HG03354 (cell line): ENCODE results near the gene PIK3R2.
"Not testable (repeated sequence)": the region's sequence is repeated elsewhere in the genome, so short reads cannot be mapped to it uniquely, and the experiment has no call there.

Experiments used
- ATAC-seq: cut with Tn5 transposase; IDR thresholded peaks from one replicate; pipeline ENCODE4 v1.9.1; 2021; ENCODE audit warnings: mild to moderate bottlenecking; ENCODE audit not compliant: unreplicated experiment, poor library complexity, severe bottlenecking

Gene PIK3R2

GRCh38 chr19:18152817-18153555 is at the start of gene PIK3R2:
PIK3R2 (plus strand) TSS chr19:18153163; CDS start chr19:18155880, 2,717 bp downstream.
- ATAC-seq: peak; percentile 78

- ATAC-seq: no peak
Observed at GRCh38 chr19:18104793-18105131, 48.2 kb upstream of the PIK3R2 start.

- not testable (repeated sequence) for ATAC-seq
Observed at GRCh38 chr19:18105259-18105658, 47.7 kb upstream of the PIK3R2 start.

DNA sequence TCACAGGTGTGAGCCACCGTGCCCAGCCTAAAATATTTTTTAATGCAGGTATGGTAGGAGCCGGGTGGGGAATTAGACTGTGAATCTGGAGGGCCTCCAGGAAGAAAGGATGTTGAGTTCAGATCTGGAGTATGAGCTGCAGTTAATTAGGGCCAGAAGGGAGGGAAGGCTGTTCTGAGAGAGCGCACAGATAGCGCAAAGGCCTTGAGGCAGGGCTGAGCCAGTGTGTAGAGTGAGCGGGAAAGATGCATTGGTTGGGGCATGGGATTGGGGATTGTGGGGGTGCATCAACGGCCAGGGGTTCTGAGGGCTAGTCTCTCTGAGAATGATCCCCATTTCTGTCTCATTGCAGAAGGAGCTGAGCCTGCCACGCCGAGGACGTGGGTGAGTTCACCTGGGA is 45.7 kb upstream of the PIK3R2 start:
- no peak for ATAC-seq

DNA sequence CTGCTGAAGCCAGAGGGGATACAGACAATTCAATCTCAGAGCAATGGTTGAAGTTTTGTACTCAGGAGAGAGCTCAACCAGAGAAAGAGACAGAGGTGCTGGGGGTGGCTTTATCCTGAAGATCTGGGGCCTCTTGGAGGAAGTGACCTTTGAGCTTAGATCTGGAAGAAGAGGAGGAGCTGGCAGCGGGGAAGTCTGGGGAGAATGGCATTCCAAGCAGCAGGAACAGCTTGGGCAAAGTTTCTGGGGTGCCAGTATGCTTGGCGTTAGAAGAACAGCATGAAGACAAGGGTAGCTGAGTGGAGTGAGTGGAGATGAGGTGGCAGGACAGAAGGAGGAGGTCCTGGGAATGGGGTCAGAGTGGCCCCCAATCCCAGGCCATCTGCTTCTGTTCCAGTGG is 44.1 kb upstream of the PIK3R2 start:
- no peak for ATAC-seq

DNA sequence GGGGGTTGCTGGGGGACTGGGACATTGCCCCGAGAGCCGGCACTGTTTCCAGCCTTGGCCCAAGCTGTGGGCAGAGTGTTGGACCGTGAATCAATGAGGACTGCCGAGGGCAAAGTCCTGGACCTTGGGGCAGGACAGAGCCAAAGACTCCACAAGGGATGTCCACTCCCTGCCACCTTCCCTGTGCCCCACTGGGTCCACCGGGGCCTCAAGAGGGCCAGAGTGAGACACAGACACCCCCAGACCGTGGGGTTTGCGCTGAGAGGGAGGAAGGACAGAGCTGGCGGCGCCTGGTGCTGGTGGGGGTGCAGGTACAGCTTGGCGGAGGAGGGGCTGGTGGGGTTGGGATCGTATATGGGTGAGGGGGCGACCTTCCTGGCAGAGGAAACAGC is 43.6 kb upstream of the PIK3R2 start:
- no peak for ATAC-seq

DNA sequence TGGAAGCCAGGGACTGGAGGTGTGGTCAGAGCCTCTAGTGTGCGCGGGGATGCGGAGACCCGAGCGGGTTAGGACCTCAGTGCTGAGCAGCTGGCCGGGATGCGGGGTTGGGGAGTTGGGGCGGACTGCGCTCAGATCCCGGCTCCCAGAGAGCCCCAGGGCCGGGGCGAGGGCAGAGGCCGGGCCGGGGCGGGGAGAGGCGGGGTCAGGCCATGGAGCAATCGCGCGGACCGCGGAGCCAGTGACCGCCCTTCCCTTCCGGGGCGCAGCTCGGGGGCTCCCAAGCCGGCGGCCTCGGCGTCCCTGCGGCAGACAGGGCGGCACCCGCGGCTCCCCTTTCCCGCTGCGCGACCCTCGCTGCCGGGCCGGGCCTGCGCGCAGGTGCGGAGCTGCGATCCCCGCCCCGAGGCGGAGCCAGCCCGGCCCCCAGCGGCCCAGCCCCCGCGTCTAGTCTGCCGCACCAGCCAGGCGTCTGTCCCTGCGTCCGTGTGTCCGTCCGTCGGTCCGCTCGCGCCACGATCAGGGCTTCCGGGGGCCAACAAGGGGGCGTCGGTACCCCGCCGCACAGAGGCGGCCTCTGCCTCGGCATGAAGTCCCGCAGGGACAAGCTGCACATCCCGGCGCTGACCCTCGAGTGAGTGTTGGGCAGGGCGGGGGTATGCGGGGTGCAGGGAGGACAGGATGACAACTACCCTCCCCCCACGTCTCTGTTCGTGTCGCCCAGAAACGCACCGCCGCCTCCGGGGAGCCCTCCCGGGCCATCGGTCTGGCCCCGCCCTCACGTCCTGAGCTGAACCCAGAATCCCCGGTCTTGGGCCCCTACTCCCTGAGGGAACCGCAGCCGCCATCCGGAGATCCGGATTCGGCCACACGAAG is 43.0 kb upstream of the PIK3R2 start:
- ATAC-seq: no peak

GRCh38 chr19:18110609-18111232 is 42.2 kb upstream of the PIK3R2 start:
- no peak for ATAC-seq

DNA sequence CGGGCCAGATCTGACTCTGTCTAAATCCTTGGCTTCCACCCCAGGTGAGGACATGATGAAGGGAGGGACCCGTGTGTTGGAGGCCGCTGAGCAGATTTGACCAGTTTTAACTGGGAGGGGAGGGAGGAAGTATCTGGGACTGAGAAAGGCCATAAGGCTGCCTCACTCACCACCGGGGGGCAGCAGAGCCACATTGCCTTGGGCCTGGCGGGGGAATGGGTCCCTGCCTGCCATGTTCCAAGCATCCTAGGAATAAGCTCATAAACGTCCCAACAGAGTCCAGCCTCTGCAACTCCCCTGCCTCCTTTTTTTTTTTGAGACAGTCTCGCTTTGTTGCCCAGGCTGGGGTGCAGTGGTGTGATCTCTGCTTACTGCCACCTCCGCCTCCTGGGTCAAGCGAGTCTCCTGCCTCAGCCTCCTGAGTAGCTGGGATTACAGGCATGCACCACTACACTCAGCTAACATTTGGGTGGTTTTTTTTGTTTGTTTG is 39.9 kb upstream of the PIK3R2 start:
- ATAC-seq: no peak

- ATAC-seq: no peak
Observed at GRCh38 chr19:18113827-18114226, 39.1 kb upstream of the PIK3R2 start.

DNA sequence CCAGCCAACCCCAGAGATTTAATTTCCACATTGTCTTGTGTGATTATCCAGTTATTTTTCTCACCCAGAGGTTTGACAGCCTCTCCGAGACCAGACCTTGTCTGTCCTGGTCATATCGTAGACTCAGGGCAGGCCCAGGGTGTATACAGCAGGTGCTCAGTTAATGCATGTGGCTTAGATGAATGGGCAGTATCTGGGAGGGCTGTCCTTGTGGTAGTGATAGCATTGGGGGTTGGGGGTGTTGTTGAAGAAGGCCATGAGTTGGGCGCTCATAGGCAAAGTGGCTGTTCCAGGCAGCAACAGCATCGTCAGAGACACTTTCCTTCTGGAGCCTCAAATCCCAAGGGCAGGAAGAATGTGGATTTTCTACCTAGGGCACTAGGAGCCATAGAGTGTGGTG is 38.5 kb upstream of the PIK3R2 start:
- no peak for ATAC-seq

GRCh38 chr19:18117364-18117691 is 35.6 kb upstream of the PIK3R2 start:
- ATAC-seq: no peak

DNA sequence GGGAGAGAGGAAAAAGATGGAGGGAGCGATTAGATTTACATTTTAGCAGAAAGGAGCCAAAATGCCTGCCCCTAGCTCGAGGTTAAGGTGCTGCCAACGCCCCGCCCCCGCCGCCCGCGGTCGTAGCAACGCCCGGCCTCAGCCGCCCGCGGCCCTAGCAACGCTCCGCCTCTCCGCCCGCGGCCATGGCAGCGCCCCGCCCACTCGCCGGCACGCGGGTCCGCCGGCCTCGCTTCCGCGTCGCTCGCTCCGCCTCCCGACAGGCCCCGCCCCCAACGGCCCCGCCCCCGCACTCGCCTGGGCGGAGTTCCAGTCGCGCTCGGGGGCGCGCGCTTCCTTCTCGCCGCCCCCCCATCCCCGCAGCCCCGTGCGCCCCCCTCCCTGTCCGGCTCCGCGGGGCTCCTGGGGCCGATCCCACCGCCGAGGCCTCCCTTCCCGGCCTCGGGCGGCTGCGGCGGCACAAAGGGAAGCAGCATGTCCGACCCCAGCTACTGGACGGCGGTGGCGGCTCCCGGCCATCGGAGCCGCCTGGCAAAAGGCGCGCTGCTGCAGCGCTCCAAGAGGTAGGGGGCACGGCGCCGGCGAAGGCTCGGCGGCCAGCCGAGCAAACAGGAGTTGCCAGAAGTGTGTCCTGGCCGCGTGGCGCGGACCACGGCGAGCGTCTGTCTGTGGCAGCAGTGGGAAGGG is 35.1 kb upstream of the PIK3R2 start:
- ATAC-seq: peak; percentile 86

- no peak for ATAC-seq
Observed at GRCh38 chr19:18118420-18119012, 34.4 kb upstream of the PIK3R2 start.

DNA sequence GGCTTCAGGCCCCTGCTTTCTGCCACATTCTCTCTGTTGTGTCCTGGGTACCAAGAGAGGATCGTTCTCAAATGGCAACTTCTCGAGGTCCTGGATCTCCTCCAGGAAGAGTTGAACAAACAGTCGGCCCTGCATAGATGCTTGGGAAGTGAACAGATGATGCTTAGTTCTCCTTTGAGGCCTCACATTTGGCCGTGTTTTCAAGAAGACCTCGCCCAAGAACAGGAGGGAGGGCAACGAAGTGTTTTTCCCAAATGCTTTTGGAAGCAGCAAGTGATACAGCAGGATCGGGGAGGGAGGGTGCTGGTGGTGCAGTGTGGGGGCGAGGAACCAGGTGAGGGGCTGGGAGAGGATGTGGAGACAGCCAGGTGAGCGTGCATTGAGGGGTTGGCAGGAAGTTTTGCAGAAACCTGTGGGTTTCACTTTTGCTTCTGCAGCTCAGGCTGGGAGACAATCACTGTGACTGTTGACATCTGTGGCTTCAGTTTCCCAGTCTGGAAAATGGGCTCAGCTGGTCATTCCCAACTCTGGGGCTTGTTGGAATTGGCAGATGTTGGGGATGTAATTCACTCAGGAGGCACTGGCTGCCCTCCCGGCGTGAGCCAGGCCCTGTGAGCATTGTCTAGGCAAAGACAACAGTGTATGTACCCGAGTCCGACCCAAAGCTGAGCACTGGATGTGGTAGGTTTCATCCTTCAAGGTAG is 33.8 kb upstream of the PIK3R2 start:
- ATAC-seq: no peak

DNA sequence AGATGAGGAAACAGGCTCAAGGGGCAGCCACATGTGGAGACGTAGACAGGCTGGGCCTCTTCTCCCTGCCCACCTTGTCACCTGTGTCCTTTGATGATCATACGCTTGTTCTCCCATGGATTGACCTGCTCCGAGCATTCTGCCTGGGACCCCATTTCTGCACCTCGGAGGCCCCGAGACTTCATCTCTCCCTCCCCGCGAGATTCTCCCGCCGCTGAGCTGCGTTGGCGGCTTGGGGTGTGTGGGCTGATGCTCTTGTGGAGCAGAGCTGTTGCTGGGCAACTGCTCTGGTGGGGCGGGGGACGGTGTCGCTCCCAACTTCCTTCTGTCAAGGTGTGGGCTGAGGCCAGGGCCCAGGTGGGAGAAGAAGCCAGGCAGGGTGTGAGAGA is 33.3 kb upstream of the PIK3R2 start:
- ATAC-seq: no peak

- ATAC-seq: no peak
Observed at GRCh38 chr19:18120127-18120526, 32.8 kb upstream of the PIK3R2 start.

GRCh38 chr19:18121166-18121565 is 31.8 kb upstream of the PIK3R2 start:
- no peak for ATAC-seq

GRCh38 chr19:18122424-18122823 is 30.5 kb upstream of the PIK3R2 start:
- no peak for ATAC-seq
